NCI-H226 (cell line): ENCODE results near the gene STMN1.
A peak's percentile ranks its signal among the peaks of the same experiment; 100 is the strongest.

Experiments
- DNase-seq: peaks from one replicate; pipeline ENCODE4 v3.0.0-alpha.2; 2015

Gene STMN1

GRCh38 chr1:25867210-25867991, 38.8 kb downstream of the STMN1 start:
- no peak for DNase-seq

DNA sequence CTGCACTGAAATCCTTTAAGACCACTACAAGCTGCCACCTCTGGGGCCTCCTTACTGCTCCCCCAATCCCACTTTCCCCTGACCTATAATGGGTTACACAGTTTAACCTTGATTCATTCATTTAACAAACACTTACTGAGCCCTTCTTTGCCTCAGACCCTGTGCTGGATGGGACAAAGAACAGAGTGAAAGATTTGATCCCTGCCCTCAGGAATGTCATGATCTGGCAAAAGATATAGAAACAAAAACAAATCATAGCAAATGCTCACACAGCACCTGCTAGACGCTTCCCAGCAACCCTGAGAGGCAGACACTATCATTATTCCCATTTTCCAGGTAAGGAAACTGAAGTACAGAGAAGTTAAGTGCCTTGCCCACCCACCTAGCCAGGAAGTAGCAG, 39.9 kb downstream of the STMN1 start:
- DNase-seq, result no peak

DNA sequence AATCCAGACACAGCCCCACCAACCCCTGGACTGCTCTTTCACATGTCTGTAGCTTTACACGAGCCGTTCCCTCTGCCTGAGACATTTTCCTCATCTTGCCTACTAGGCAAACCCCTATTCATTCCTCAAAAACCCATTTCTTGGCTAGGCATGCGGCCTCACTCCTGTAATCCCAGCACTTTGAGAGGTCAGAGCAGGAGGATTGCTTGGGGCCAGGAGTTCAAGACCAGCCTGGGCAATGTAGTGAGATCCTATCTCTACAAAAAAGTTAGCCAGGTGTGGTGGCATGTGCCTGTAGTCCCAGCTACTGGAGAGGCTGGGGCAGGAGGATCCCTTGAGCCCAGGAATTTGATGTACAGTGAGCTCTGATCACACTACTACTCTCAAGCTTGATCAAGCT, 41.8 kb downstream of the STMN1 start:
- DNase-seq, result no peak

GRCh38 chr1:25863486-25864262, 42.5 kb downstream of the STMN1 start:
- DNase-seq, result no peak

DNA sequence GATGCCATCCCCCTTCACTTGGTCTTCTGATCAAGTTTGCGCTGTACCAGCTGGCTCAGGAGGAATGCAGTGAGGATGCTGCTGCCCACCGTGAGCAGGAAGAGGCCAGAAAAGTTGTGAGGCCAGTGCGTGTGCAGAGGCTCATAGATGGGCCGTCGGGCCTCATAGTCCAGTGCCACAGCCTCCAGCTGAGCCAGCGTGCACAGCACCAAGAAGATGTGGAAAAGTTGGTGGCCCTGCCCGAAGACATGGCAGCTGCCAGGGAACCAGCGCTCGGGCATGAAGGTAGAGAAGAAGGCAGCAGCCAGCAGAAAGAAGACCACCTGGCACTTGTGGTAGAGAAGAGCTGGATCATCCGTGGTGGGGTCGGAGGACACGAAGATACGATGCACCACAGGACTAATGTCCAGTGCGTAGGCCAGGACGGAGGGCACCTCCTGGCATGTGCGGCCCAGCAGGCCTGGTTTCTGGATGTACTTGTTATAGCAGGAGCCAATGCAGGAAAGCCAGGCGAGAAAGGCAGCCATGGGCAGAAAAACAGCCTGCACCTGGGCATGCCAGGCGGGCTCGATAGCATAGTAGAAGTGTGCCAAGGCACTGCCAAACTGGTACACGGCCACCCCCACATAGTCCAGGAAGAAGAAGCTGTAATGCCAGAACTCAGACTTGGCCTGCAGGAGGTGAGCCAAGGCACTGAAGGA, 43.3 kb downstream of the STMN1 start:
- DNase-seq, result no peak

- no peak for DNase-seq
Measured at GRCh38 chr1:25861316-25862286, 44.6 kb downstream of the STMN1 start.

DNA sequence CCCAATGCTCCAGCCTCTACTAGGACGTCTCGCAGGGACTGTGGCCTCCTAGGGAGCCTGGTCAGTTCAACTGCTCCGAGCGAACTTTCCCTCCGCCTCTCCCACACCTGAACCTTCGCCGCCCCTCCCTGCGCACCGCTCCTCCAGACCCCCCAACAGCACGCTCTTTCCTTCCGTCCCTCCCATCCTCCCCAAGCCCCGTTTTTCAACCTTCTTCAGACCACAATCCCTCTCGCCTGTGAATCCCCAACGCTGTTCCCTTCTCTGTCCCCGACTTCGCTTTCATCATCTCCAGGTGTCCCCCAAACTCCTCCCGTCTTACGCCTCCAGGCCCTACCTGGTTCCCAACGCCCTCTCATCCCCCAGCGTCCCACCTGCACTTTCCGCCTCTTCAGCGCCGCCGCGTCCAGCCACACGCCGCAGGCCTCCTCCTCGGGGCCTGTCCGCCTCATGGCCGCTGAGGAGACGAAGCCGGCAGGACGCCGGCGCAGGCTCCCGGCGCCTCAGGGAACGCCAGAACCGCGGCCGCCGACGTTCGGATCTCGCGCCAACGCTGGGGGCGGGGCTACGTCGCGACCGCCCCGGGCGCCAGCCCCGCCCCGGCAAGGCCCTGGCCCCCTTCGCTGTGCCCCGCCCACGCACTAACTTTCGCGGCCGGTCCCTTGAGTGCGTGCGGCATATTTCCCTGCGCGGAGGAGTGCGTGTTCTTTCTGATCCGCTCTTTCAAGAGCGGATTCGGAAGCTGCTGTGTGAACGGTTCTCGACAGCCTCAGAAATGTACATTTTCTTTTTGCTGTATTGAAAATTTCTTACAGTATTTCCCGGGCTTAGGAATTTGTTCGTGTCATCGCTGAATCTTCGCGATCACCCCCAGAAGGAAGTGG, 47.1 kb downstream of the STMN1 start, which contains the start of gene AUNIP:
Gene AUNIP (minus strand): TSS at position 552 of the 884 bp plus-strand sequence. CDS start 100 bp downstream, at position 452.
- DNase-seq, result peak; percentile 77

GRCh38 chr1:25858494-25858893, 47.7 kb downstream of the STMN1 start:
- DNase-seq, result no peak

GRCh38 chr1:25856856-25857255, 49.4 kb downstream of the STMN1 start:
- DNase-seq, result no peak

GRCh38 chr1:25854554-25854953, 51.7 kb downstream of the STMN1 start:
- DNase-seq, result no peak
